Sigmoid colon (tissue), 7 donors: ENCODE data around the gene CSRP1. TPM values are rescaled to one million over a fixed set of nuclear protein-coding genes. Genes with fewer than 3 reads are reported as not detected.
"Not testable (repeated sequence)": the region's sequence is repeated elsewhere in the genome, so short reads cannot be mapped to it uniquely, and the experiment has no call there.

Experiments used
- DNase-seq: peaks from one replicate; pipeline ENCODE4 v3.0.0-alpha.2; 2019
- H3K27ac ChIP-seq, 4 donors: fragments of 200-600 bp; sonication (generic); one replicate each; pipeline ENCODE4 v1.5.1; 2016 to 2019; ENCODE audit warnings: mild to moderate bottlenecking in 1 of 4
- H3K27me3 ChIP-seq, 3 donors: fragments of 200-600 bp; sonication (generic); one replicate each; pipeline ENCODE4 v1.5.1; 2019; ENCODE audit warnings: mild to moderate bottlenecking in 1 of 3
- H3K36me3 ChIP-seq, 4 donors: fragments of 200-600 bp; sonication (generic); one replicate each; pipeline ENCODE4 v1.5.1; 2016 to 2019
- H3K4me1 ChIP-seq, 4 donors: fragments of 200-600 bp; sonication (generic); one replicate each; pipeline ENCODE4 v1.5.1; 2017 to 2019
- H3K4me3 ChIP-seq, 4 donors: fragments of 200-600 bp; sonication (generic); one replicate each; pipeline ENCODE4 v1.5.1; 2017 to 2019; ENCODE audit warnings: mild to moderate bottlenecking in 2 of 4, moderate library complexity in 1 of 4
- H3K9me3 ChIP-seq, 4 donors: fragments of 200-600 bp in 3 of 4; sonication (generic) in 3 of 4; one replicate each; pipeline versions ENCODE4 v1.5.1 to v1.6.1; 2013 to 2019
- CTCF ChIP-seq, 4 experiments: fragments of 450-650 bp in 3 of 4; fragments of 200-600 bp in 1 of 4; IDR thresholded peaks; one replicate each; pipeline ENCODE4 v1.5.1; 2016 to 2019; ENCODE audit warnings: antibody characterized with exemption in 4 of 4, mild to moderate bottlenecking in 3 of 4, moderate library complexity in 2 of 4
- EP300 ChIP-seq, 4 donors: sonication (generic); formaldehyde crosslinking; IDR thresholded peaks; one replicate each; pipeline ENCODE4 v1.6.1; 2017; ENCODE audit warnings: antibody characterized with exemption in 4 of 4
- POLR2A ChIP-seq, 2 donors: fragments of 450-650 bp; IDR thresholded peaks; one replicate each; pipeline ENCODE4 v1.6.1; 2016; ENCODE audit warnings: antibody characterized with exemption in 2 of 2, mild to moderate bottlenecking in 2 of 2, moderate library complexity in 2 of 2
- POLR2AphosphoS5 ChIP-seq, 4 donors: sonication (generic); formaldehyde crosslinking; IDR thresholded peaks; one replicate each; pipeline ENCODE4 v1.6.1; 2017; ENCODE audit warnings: antibody characterized with exemption in 4 of 4
- WGBS, 2 donors: extraction: QIAGEN DNeasy Blood & Tissue Kit; methylation state at CpG; one replicate each; pipeline ENCODE4 v1.1.7; 2013; 5-methylcytosine and 5-hydroxymethylcytosine counted together
- intact Hi-C: fragments of 100-400 bp; cut with DNase I; formaldehyde crosslinking; loops from one replicate; pipeline ENCODE4 v1.15.1; 2023
- polyA plus RNA-seq, 3 donors: library from polyadenylated mRNA; stranded (reverse); fragments of 200-250 nt; gene quantifications; one replicate each; pipeline ENCODE4 v1.2.3, GENCODE V29; 2013
- total RNA-seq, 4 donors: library from RNA; depleted of rRNA; stranded (reverse); fragments of >200 nt; gene quantifications; one replicate each; pipeline ENCODE4 v1.1.0, GENCODE V29; 2016
- donor health status: healthy with polysubstance abuse.
- donor health status: Bipolar disorder and iron deficiency.
- donor health status: healthy.

Gene CSRP1
- total and polyA plus RNA-seq, 7 donors, result 189 to 8,467 (median 4,737) TPM

DNA sequence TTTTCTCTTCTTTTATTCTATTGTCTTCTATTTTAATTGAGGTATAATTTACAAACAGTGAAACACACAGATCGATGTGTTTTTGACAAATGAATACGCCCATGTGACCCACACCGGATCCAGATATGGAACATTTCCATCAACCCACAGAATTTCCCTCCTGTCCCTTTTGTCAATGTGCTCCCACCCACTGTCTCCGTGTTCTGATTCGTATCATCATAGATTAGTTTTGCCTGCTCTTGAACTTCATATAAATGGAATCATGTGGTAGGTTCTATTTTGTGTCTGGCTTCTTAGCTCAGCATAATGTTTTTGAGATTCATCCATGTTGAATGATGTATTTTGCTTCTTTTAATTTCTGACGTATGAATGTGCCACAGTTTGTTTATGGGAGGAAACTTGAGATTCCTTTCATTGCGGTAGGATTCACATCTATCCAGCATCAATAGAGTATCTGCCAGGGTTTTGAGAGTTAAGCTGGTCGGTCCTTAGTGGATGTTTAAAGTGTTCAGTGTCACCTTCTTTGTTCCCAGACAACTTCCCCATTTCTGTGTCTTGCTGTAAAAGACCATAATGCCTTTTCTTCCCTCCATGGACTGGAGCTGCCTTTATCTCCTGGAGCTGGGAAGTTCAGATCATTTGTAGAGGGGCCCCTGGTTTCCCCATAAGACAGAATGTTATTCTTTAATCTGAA lies 46.7 kb upstream of the CSRP1 start:
- no peak for TF ChIP-seq POLR2A (IDR thresholded peaks at IDR 0.05)
- no peak for TF ChIP-seq EP300 (IDR thresholded peaks at IDR 0.05)
- no peak for TF ChIP-seq CTCF (IDR thresholded peaks at IDR 0.05)
- no peak for TF ChIP-seq POLR2AphosphoS5 (IDR thresholded peaks at IDR 0.05)
- 75 to 83% methylated on average over 8 of the region's 8 CpGs for WGBS, 2 donors
- Histone ChIP-seq H3K36me3 (no peaks in the 10 kb centered on the region), H3K4me3 (no peak overlapping the region), H3K27ac (peak overlapping the region; percentile 39 to 60 (median 56)), H3K9me3 (no peaks in the 10 kb centered on the region), H3K27me3 (no peaks in the 10 kb centered on the region), H3K4me1 (peaks cover 0 to 66% (median 55%) of the 10 kb centered on the region in 4 donors)
- intact Hi-C loops, result no loop called here
- DNase-seq, result no peak

DNA sequence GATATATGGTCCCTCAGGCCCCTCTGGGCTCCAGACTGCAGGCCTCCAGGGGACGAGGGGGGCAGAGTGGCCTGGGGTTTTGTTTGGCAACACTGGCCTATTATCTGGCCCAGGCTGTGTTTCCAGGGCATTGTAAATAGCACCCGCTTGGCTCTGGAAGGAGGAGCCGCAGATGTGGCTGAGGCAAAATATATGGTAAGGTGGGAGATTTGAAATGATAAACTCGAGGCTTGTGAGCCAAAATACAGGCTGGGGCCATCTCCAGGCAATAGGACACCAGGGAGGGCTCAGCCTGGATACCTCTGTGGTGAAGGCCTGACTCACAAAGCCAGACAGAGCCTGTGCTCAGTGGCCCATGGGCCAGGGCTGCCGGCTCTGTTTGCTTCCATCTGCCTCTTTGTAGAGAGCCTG lies 46.0 kb upstream of the CSRP1 start:
- WGBS, 2 donors, result 82 to 84% methylated on average over 5 of the region's 5 CpGs
- no peaks in the 10 kb centered on the region for H3K27me3 ChIP-seq
- TF ChIP-seq POLR2AphosphoS5 (IDR thresholded peaks at IDR 0.05) (no peak), CTCF (IDR thresholded peaks at IDR 0.05) (no peak), EP300 (IDR thresholded peaks at IDR 0.05) (no peak), POLR2A (IDR thresholded peaks at IDR 0.05) (no peak)
- DNase-seq, result no peak
- no peaks in the 10 kb centered on the region for H3K9me3 ChIP-seq
- peak overlapping the region; percentile 39 to 60 (median 56) for H3K27ac ChIP-seq
- peaks cover 0 to 64% (median 54%) of the 10 kb centered on the region in 4 donors for H3K4me1 ChIP-seq
- intact Hi-C loops, result no loop called here
- no peaks in the 10 kb centered on the region for H3K36me3 ChIP-seq
- no peak overlapping the region for H3K4me3 ChIP-seq

DNA sequence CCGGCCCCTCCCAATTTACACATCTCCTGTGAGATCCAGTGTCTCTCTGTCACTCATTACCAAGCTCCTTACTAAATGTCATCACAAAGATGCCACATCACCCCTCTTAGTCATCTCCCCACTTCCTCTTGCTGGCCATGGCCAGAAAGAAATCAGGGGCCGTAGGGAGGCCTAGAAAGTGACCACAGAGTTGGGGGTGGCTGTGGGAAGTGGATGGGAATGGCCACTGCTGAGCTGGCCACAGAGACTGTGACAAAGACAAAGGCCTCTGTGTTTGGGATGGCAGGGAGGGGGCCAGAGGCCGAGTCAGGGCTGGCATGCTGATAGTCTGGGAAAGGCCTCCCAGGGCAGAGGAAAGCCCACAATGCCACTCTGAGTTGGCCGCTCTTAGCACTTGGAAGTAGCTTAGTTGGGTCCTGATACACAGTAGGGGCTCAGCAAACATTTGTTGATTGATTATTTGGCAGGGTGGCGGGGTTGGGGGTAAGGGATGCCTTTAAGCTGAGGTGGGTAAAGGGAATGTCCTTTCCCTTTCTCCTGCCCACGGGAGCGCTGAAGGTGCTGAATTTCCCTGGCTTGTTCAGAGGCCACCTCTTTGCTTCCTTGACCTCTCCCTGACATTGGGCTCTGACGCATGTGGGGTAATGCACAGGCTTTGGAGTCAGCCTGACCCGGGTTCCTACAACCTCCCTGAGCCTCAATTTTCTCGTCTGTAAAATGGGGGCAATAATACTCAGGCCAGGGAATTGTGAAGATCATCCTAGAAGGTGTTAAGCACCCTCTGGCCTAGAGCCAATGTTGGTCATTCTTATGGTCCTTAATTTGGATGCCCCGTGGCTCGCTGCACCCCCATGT lies 45.2 kb upstream of the CSRP1 start:
- no peak for TF ChIP-seq EP300 (IDR thresholded peaks at IDR 0.05)
- TF ChIP-seq CTCF (IDR thresholded peaks at IDR 0.05), result no peak
- TF ChIP-seq POLR2AphosphoS5 (IDR thresholded peaks at IDR 0.05), result no peak
- TF ChIP-seq POLR2A (IDR thresholded peaks at IDR 0.05), result no peak
- no peak for DNase-seq
- 82 to 86% methylated on average over 12 of the region's 12 CpGs for WGBS, 2 donors
- H3K27me3 ChIP-seq, result no peaks in the 10 kb centered on the region
- no peaks in the 10 kb centered on the region for H3K36me3 ChIP-seq
- H3K9me3 ChIP-seq, result no peaks in the 10 kb centered on the region
- peaks cover 0 to 56% (median 46%) of the 10 kb centered on the region in 4 donors for H3K4me1 ChIP-seq
- intact Hi-C loops, result no loop called here
- peak overlapping the region; percentile 31 to 60 (median 56) for H3K27ac ChIP-seq
- no peak overlapping the region for H3K4me3 ChIP-seq

- intact Hi-C loops, result no loop called here
- H3K4me3 ChIP-seq, result no peak overlapping the region
- no peaks in the 10 kb centered on the region for H3K27me3 ChIP-seq
- peaks cover 0 to 48% (median 45%) of the 10 kb centered on the region in 4 donors for H3K4me1 ChIP-seq
- TF ChIP-seq POLR2A (IDR thresholded peaks at IDR 0.05) (no peak), POLR2AphosphoS5 (IDR thresholded peaks at IDR 0.05) (no peak), EP300 (IDR thresholded peaks at IDR 0.05) (no peak), CTCF (IDR thresholded peaks at IDR 0.05) (no peak)
- WGBS, 2 donors, result 94% methylated on average over 3 of the region's 3 CpGs
- no peaks in the 10 kb centered on the region for H3K36me3 ChIP-seq
- DNase-seq, result no peak
- H3K27ac ChIP-seq, result peak overlapping the region in 2 of 4 donors; percentile 59 to 60
- H3K9me3 ChIP-seq, result no peaks in the 10 kb centered on the region
Observed at GRCh38 chr1:201551096-201551495, 44.2 kb upstream of the CSRP1 start.

DNA sequence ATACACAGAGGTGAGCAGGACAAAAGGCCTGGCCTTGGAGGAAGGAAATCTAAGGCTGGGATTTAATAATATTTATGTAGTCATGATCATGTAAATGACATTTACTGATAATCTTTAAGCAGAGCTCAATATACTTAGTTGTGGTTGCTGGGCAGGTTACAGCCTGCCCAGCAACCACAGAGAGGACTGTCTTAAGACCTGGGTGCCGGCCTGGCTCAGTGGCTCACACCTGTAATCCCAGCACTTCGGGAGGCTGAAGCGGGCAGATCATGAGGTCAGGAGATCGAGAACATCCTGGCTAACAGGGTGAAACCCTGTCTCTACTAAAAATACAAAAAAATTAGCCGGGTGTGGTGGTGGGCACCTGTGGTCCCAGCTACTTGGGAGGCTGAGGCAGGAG lies 42.6 kb upstream of the CSRP1 start:
- H3K9me3 ChIP-seq, DNase-seq, H3K4me3 ChIP-seq, H3K36me3 ChIP-seq, H3K27me3 ChIP-seq, H3K27ac ChIP-seq, intact Hi-C loops: not testable (repeated sequence)
- peaks cover 0 to 45% (median 36%) of the 10 kb centered on the region in 4 donors for H3K4me1 ChIP-seq
- 94 to 96% methylated on average over 5 of the region's 5 CpGs for WGBS, 2 donors
